ENCODE results near the gene TSR3. TPM values are rescaled to one million over a fixed set of nuclear protein-coding genes. Genes with fewer than 3 reads are reported as not detected.

Gene TSR3
- polyA plus RNA-seq, 3 donors = 23.2 to 73.1 (median 48.2) TPM

DNA sequence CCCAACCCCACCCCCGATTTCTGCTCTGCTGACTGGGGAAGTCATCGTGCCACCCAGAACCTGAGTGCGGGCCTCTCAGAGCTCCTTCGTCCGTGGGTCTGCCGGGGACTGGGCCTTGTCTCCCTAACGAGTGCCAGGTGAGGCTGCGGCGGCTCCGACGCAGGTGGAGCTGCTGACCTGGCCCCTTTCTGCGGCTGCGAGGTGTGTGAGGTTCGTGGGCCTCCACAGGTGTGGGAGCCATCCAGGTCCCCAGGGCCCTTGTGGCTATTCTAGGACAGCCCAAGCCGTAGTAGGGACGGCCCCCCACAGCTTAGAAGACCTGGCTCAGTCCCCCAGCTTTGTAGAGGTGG lies 39.2 kb downstream of the TSR3 start:
- no peaks in the 10 kb centered on the region for H3K27me3 Mint-ChIP-seq (ENCODE audit: low read depth in 3 of 3)
- Histone ChIP-seq H3K4me2 (replicated peaks; ENCODE audit: extremely low read depth, low read length, poor library complexity, severe bottlenecking) (no peak overlapping the region), H3K9me3 (replicated peaks in 1 of 2; ENCODE audit: control insufficient read depth in 1 of 2, insufficient read depth in 1 of 2, low read length in 2 of 2) (no peaks in the 10 kb centered on the region), H3K9ac (ENCODE audit: insufficient read depth, low read length, poor library complexity, severe bottlenecking) (peak overlapping the region; percentile 74), H3K4me3 (replicated peaks in 1 of 3; ENCODE audit: low read depth in 2 of 3, low read length in 3 of 3) (no peak overlapping the region), H3K27me3 (ENCODE audit: control insufficient read depth in 2 of 2, insufficient read depth in 2 of 2, low read length in 2 of 2) (no peaks in the 10 kb centered on the region), H3K4me1 (ENCODE audit: control insufficient read depth in 1 of 2, insufficient read depth in 2 of 2, low read length in 2 of 2) (peaks cover 28 to 29% of the 10 kb centered on the region in 2 donors), H2AFZ (ENCODE audit: insufficient read depth, low read depth, low read length, poor library complexity, severe bottlenecking) (no peak overlapping the region), H3K79me2 (ENCODE audit: insufficient read depth, low read length) (peaks cover 75% of the 10 kb centered on the region), H3K36me3 (replicated peaks in 1 of 2; ENCODE audit: control insufficient read depth in 1 of 2, insufficient read depth in 2 of 2, low read length in 2 of 2) (peaks cover 49 to 52% of the 10 kb centered on the region in 2 donors), H4K20me1 (ENCODE audit: insufficient read depth, low read length) (peaks cover 76% of the 10 kb centered on the region), H3K27ac (ENCODE audit: low read depth in 1 of 2, low read length in 2 of 2) (peak overlapping the region in 1 of 2 donors; percentile 81)
- H3K36me3 Mint-ChIP-seq = peaks cover 34 to 47% of the 10 kb centered on the region in 2 donors
- TF ChIP-seq, protein P1, sequence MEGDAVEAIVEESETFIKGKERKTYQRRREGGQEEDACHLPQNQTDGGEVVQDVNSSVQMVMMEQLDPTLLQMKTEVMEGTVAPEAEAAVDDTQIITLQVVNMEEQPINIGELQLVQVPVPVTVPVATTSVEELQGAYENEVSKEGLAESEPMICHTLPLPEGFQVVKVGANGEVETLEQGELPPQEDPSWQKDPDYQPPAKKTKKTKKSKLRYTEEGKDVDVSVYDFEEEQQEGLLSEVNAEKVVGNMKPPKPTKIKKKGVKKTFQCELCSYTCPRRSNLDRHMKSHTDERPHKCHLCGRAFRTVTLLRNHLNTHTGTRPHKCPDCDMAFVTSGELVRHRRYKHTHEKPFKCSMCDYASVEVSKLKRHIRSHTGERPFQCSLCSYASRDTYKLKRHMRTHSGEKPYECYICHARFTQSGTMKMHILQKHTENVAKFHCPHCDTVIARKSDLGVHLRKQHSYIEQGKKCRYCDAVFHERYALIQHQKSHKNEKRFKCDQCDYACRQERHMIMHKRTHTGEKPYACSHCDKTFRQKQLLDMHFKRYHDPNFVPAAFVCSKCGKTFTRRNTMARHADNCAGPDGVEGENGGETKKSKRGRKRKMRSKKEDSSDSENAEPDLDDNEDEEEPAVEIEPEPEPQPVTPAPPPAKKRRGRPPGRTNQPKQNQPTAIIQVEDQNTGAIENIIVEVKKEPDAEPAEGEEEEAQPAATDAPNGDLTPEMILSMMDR (IDR thresholded peaks at IDR 0.05) = no peak
- peak overlapping the region in 4 of 7 donors; percentile 43 to 69 (median 58) for H3K27ac Mint-ChIP-seq
- H3K4me1 Mint-ChIP-seq = peaks cover 31% of the 10 kb centered on the region
- DNase-seq = no peak
- peaks cover 0 to 2% (median 0%) of the 10 kb centered on the region in 7 donors for H3K9me3 Mint-ChIP-seq
- no peak overlapping the region for H3K4me3 Mint-ChIP-seq
- WGBS (ENCODE audit: insufficient coverage) = 85% methylated on average over 16 of the region's 16 CpGs
- intact Hi-C loops (cut with micrococcal nuclease) = loop anchor here in 1 of 2 donors (5.0 kb wide), 1 partner anchor 35 kb away; no protein-coding TSS in a partner anchor

DNA sequence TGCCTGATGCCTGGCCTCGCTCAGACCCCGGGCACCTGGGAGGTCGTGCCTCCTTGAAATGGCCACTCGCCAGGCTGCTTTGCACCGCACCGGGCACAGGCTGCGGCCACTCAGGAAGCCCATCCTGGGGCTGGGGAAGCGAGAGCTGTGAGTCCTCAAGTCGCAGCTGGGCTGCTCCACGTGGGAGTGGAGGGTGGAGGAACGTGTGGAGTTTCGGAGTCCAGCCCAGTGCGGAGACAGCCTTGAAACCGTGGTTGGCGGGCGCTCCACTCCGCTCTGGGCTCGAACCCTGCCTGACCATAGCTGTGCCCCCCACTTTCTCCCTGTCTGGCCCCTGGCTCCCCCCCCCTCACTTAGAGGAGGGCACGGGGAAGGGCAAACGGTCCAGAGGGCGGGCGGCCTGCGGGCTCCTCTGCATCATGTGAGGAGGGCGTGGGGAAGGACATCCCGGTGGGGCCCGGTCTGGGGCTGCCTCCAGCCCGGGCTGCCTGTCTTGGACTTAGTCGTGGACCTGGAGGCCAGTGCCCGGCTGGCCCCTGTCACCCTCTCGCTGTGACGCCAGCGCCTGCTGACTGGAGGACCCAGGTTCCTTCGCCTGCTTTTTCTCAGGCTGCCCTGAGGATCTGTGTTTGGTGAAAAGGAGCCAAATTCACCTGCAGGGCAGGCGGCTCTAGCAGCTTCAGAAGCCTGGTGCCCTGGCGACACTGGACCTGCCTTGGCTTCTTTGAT lies 39.8 kb downstream of the TSR3 start:
- peaks cover 28 to 29% of the 10 kb centered on the region in 2 donors for H3K4me1 ChIP-seq (ENCODE audit: control insufficient read depth in 1 of 2, insufficient read depth in 2 of 2, low read length in 2 of 2)
- Mint-ChIP-seq H3K9me3 (peaks cover 0 to 2% (median 0%) of the 10 kb centered on the region in 7 donors), H3K36me3 (peaks cover 29 to 42% of the 10 kb centered on the region in 2 donors), H3K4me3 (peak overlapping the region; percentile 95 to 98), H3K4me1 (peaks cover 31% of the 10 kb centered on the region), H3K27me3 (ENCODE audit: low read depth in 3 of 3) (no peaks in the 10 kb centered on the region), H3K27ac (peak overlapping the region in 3 of 7 donors; percentile 43 to 95 (median 52))
- peak overlapping the region; percentile 74 for H3K9ac ChIP-seq (ENCODE audit: insufficient read depth, low read length, poor library complexity, severe bottlenecking)
- H3K9me3 ChIP-seq (replicated peaks in 1 of 2; ENCODE audit: control insufficient read depth in 1 of 2, insufficient read depth in 1 of 2, low read length in 2 of 2) = no peaks in the 10 kb centered on the region
- TF ChIP-seq, protein P1 (IDR thresholded peaks at IDR 0.05) = no peak
- 32% methylated on average over 32 of the region's 35 CpGs for whole genome bisulfite sequencing (ENCODE audit: insufficient coverage)
- peaks cover 70% of the 10 kb centered on the region for H3K79me2 ChIP-seq (ENCODE audit: insufficient read depth, low read length)
- no peak for DNase-seq
- peaks cover 71% of the 10 kb centered on the region for H4K20me1 ChIP-seq (ENCODE audit: insufficient read depth, low read length)
- peak overlapping the region; percentile 44 to 81 for H3K27ac ChIP-seq (ENCODE audit: low read depth in 1 of 2, low read length in 2 of 2)
- H3K4me2 ChIP-seq (replicated peaks; ENCODE audit: extremely low read depth, low read length, poor library complexity, severe bottlenecking) = peak overlapping the region; percentile 86
- peaks cover 44 to 46% of the 10 kb centered on the region in 2 donors for H3K36me3 ChIP-seq (replicated peaks in 1 of 2; ENCODE audit: control insufficient read depth in 1 of 2, insufficient read depth in 2 of 2, low read length in 2 of 2)
- no peak overlapping the region for H2AFZ ChIP-seq (ENCODE audit: insufficient read depth, low read depth, low read length, poor library complexity, severe bottlenecking)
- intact Hi-C loops (cut with micrococcal nuclease) = loop anchor here in 1 of 2 donors (5.0 kb wide), 1 partner anchor 35 kb away; no protein-coding TSS in a partner anchor
- H3K27me3 ChIP-seq (ENCODE audit: control insufficient read depth in 2 of 2, insufficient read depth in 2 of 2, low read length in 2 of 2) = no peaks in the 10 kb centered on the region
- peak overlapping the region in 2 of 3 experiments; percentile 87 to 94 for H3K4me3 ChIP-seq (replicated peaks in 1 of 3; ENCODE audit: low read depth in 2 of 3, low read length in 3 of 3)

Measured in CD14-positive monocyte (primary cell).